ENCODE results near the gene CREBL2. TPM values are rescaled to one million over a fixed set of nuclear protein-coding genes. Genes with fewer than 3 reads are reported as not detected.
"Not testable (repeated sequence)": the region's sequence is repeated elsewhere in the genome, so short reads cannot be mapped to it uniquely, and the experiment has no call there.

Gene CREBL2
- total RNA-seq, 1 donor from 2014 or later = 19.4 TPM

DNA sequence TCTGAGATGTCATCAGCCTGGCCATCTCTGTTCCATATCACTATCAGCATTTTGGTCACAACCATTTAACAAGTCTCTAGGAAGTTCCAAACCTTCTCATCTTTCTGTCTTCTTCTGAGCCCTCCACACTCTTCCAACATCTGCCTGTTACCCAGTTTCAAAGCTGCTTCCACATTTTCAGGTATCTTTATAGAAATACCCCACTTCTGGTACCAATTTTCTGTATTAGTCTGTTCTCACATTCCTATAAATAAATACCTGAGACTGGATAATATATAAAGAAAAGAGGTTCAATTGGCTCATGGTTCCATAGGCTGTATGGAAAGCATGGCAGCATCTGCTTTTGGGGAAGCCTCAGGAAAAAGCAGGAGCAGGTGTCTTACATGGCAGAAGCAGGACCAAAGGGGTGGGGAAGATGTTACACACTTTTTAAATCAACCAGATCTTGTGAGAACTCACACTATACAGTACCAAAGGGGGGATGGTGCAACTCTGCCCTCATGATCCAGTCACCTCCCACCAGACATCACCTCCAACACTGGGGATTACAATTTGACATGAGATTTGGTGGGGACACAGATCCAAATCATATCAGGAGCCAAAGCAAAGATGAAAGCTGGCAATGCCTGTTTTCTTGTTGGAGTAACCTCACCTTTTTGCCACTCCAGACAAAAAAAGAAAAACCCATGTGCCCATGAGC lies 37.4 kb downstream of the CREBL2 start:
- H3K4me1 ChIP-seq = no peaks in the 10 kb centered on the region
- H3K27ac ChIP-seq = no peak overlapping the region
- TF ChIP-seq, protein P1, sequence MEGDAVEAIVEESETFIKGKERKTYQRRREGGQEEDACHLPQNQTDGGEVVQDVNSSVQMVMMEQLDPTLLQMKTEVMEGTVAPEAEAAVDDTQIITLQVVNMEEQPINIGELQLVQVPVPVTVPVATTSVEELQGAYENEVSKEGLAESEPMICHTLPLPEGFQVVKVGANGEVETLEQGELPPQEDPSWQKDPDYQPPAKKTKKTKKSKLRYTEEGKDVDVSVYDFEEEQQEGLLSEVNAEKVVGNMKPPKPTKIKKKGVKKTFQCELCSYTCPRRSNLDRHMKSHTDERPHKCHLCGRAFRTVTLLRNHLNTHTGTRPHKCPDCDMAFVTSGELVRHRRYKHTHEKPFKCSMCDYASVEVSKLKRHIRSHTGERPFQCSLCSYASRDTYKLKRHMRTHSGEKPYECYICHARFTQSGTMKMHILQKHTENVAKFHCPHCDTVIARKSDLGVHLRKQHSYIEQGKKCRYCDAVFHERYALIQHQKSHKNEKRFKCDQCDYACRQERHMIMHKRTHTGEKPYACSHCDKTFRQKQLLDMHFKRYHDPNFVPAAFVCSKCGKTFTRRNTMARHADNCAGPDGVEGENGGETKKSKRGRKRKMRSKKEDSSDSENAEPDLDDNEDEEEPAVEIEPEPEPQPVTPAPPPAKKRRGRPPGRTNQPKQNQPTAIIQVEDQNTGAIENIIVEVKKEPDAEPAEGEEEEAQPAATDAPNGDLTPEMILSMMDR (IDR thresholded peaks at IDR 0.05) = no peak
- DNase-seq (ENCODE audit: low spot score in 2 of 2) = no peak
- peaks cover 15 to 26% of the 10 kb centered on the region in 2 donors for H3K9me3 ChIP-seq
- no peaks in the 10 kb centered on the region for H3K27me3 ChIP-seq
- intact Hi-C loops (cut with DNase I) = no loop called here
- no peak overlapping the region for H3K4me3 ChIP-seq
- no peaks in the 10 kb centered on the region for H3K36me3 ChIP-seq

DNA sequence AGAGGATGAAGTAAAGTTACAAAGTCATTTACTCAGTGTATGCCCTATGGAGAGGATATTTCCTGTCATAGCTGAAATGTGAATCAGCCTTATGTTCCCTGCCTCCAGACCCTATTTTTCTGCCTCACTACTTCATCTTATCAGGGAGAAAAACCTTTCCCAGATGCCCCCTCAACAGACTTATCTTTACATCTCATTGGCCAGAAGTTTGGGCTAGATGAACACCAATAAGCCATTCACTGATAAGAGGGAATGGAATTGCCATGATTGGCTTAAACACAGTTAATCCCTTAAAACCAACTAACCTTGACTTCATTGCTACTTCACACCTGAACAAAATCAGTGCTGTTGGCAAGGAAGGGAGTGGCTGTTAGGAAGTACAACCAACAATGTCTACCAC lies 40.1 kb downstream of the CREBL2 start:
- Histone ChIP-seq H3K27ac (no peak overlapping the region), H3K36me3 (no peaks in the 10 kb centered on the region), H3K27me3 (no peaks in the 10 kb centered on the region), H3K4me3 (no peak overlapping the region), H3K9me3 (peaks cover 15 to 26% of the 10 kb centered on the region in 2 donors), H3K4me1 (peaks cover 0 to 4% of the 10 kb centered on the region in 2 donors)
- DNase-seq (ENCODE audit: low spot score in 2 of 2) = no peak
- TF ChIP-seq, protein P1 (IDR thresholded peaks at IDR 0.05) = no peak
- intact Hi-C loops (cut with DNase I) = no loop called here

DNA sequence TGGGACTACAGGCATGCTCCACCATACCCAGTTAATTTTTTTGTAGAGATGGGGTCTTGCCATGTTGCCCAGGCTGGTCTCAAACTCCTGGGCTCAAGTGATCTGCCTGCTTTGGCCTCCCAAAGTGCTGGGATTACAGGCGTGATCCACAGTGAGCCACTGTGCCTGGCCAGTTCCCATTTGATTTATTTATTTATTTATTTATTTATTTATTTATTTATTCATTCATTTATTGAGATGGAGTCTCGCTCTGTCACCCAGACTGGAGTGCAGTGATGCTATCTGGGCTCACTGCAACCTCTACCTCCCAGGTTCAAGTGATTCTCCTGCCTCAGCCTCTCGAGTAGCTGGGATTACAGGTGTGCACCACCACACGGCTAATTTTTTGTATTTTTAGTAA lies 41.0 kb downstream of the CREBL2 start:
- H3K36me3 ChIP-seq; H3K27me3 ChIP-seq; H3K27ac ChIP-seq; intact Hi-C loops (cut with DNase I); H3K4me1 ChIP-seq; H3K4me3 ChIP-seq; DNase-seq (ENCODE audit: low spot score in 2 of 2): not testable (repeated sequence)
- peaks cover 15 to 26% of the 10 kb centered on the region in 2 donors for H3K9me3 ChIP-seq

DNA sequence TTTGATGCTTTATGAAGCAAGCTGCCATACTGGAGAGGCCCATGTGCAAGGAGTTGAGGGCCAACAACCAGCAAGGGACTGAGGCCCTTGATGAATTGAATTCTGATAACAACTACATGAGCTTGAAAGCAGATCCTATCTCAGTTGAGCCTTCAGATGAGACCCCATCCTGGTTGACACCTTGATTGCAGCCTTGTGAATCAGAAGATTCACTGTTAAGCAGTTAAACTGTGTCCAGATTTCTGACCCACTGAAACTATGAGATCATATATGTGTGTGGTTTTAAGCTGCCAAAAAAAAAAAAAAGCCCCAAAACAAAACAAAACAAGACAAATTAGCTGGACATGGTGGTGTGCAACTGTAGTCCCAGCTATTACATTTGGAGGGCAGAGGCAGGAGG lies 42.2 kb downstream of the CREBL2 start:
- no peaks in the 10 kb centered on the region for H3K36me3 ChIP-seq
- DNase-seq (ENCODE audit: low spot score in 2 of 2) = no peak
- peaks cover 0 to 4% of the 10 kb centered on the region in 2 donors for H3K4me1 ChIP-seq
- H3K9me3 ChIP-seq = peaks cover 3 to 14% of the 10 kb centered on the region in 2 donors
- intact Hi-C loops (cut with DNase I) = no loop called here
- TF ChIP-seq, protein P1 (IDR thresholded peaks at IDR 0.05) = no peak
- H3K27me3 ChIP-seq = no peaks in the 10 kb centered on the region
- no peak overlapping the region for H3K4me3 ChIP-seq
- H3K27ac ChIP-seq = no peak overlapping the region

DNA sequence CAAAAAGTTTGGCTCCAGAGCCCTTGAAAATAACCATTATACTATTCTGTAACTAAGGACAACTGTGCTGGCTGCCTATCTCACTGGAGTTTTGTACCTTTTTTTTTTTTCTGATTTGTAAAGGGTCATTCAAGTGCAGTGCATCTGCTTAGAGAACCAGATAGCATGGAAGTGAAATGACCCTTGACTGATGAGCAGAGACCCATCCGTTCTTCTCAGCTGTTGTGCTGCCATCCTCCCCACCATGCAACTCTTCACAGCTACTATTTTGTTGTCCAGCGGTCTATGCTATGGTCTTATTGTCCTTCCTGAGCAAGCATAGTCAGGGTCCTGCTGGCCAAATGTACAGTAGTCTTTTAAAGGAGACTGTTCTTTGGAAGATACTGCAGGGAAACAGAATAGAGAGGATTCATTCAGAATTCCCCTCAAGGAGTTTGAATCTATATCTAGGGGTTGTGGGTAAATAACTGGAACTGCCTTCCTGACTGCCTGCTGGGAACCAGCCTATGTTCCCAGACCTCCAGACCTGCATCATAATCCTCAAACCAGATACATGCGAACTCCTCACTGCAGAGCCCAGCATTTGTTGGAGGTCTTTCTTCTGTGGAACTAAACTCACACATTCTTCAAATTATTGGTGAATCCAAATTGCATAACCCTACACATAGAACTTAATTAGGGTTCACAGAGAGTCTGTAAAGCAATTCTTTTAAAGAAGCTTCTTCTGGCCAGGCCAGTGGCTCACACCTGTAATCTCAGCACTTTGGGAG lies 43.2 kb downstream of the CREBL2 start:
- Histone ChIP-seq H3K27me3 (no peaks in the 10 kb centered on the region), H3K4me3 (no peak overlapping the region), H3K27ac (no peak overlapping the region), H3K9me3 (peaks cover 0 to 4% of the 10 kb centered on the region in 2 donors), H3K4me1 (peaks cover under 1 to 7% of the 10 kb centered on the region in 2 donors), H3K36me3 (no peaks in the 10 kb centered on the region)
- no peak for DNase-seq (ENCODE audit: low spot score in 2 of 2)
- intact Hi-C loops (cut with DNase I) = loop anchor here (5.0 kb wide), 1 partner anchor 93 kb away; the partner anchor contains the start of gene DUSP16
- TF ChIP-seq, protein P1 (IDR thresholded peaks at IDR 0.05) = no peak

DNA sequence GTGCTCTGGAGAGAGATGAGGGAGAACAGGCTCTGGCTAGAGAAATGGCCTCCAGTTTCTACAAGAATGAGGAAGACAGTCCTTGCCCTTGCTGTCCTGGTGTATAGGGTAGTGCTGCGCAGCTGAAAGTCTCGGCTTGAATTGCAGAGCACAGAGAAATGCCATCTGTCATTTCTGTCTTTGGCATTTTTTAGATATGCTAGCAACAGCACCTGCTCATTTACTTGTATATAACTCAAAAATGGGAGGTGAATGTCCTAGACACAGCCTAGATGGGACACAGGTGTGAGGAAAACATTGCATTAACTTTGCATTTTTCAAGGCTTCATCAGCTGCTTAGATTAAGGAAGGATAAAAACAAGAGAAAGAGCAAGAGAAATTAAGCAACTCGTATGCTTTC lies 48.5 kb downstream of the CREBL2 start:
- H3K36me3 ChIP-seq = no peaks in the 10 kb centered on the region
- intact Hi-C loops (cut with DNase I) = no loop called here
- DNase-seq (ENCODE audit: low spot score in 2 of 2) = no peak
- H3K4me3 ChIP-seq = no peak overlapping the region
- H3K4me1 ChIP-seq = peaks cover 5 to 24% of the 10 kb centered on the region in 2 donors
- no peaks in the 10 kb centered on the region for H3K9me3 ChIP-seq
- H3K27ac ChIP-seq = no peak overlapping the region
- TF ChIP-seq, protein P1 (IDR thresholded peaks at IDR 0.05) = no peak
- H3K27me3 ChIP-seq = no peaks in the 10 kb centered on the region
